H1 (cell line): ENCODE results near the gene ESPNL. TPM values are rescaled to one million over a fixed set of nuclear protein-coding genes. Genes with fewer than 3 reads are reported as not detected.

ENCODE experiments used
- CTCF ChIA-PET: fragments of 300-600 bp; sonication (Branson Sonifier 250); formaldehyde crosslinking; loops from one replicate; lab custom pipeline; 2021; ENCODE audit not compliant: partially characterized antibody; lab: Charles Lee
- POLR2A ChIA-PET: fragments of 300-600 bp; sonication (Branson Sonifier 250); formaldehyde crosslinking; loops from one replicate; lab custom pipeline; 2021; ENCODE audit warnings: inconsistent platforms; ENCODE audit not compliant: partially characterized antibody; lab: Charles Lee
- DNase-seq, 2 experiments: peaks; one replicate each; pipeline versions ENCODE4 v3.0.0 to v3.0.0-alpha.2; 2010 to 2022; ENCODE audit warnings: low spot score in 2 of 2, low read depth in 1 of 2, mixed read lengths in 1 of 2
- FAIRE-seq: peaks from 2 replicates; lab custom pipeline; 2011; peaks lifted over from hg19 to GRCh38; lab: Jason Lieb, UNC
- H2AFZ ChIP-seq: 2 replicates; pipeline ENCODE4 v1.8.1; 2012; ENCODE audit warnings: low read length, inconsistent platforms
- H2AK5ac ChIP-seq: 2 replicates; pipeline ENCODE4 v1.6.1; 2013; ENCODE audit warnings: low read depth, low read length
- H2BK120ac ChIP-seq: replicated peaks from 2 replicates; pipeline ENCODE3; 2013; ENCODE audit warnings: low read depth, low read length, inconsistent platforms
- H2BK12ac ChIP-seq: 2 replicates; pipeline ENCODE4 v1.6.1; 2013; ENCODE audit warnings: low read depth, low read length
- H2BK15ac ChIP-seq: 2 replicates; pipeline ENCODE4 v1.6.1; 2013; ENCODE audit warnings: low read length
- H2BK20ac ChIP-seq: 2 replicates; pipeline ENCODE4 v1.6.1; 2013; ENCODE audit warnings: low read length
- H2BK5ac ChIP-seq: 2 replicates; pipeline ENCODE4 v1.6.1; 2013; ENCODE audit warnings: low read depth, low read length
- H3K14ac ChIP-seq: 2 replicates; pipeline ENCODE4 v1.6.1; 2013; ENCODE audit warnings: inconsistent platforms; ENCODE audit not compliant: insufficient read length
- H3K18ac ChIP-seq: 2 replicates; pipeline ENCODE4 v1.6.1; 2013; ENCODE audit warnings: low read length; ENCODE audit errors: extremely low read depth
- H3K23ac ChIP-seq: 2 replicates; pipeline ENCODE4 v1.6.1; 2013; ENCODE audit warnings: inconsistent platforms; ENCODE audit not compliant: insufficient read length
- H3K23me2 ChIP-seq: 2 replicates; pipeline ENCODE4 v1.6.1; 2013; ENCODE audit warnings: low read depth, low read length
- H3K27ac ChIP-seq: 2 replicates; pipeline ENCODE4 v1.6.1; 2011; ENCODE audit warnings: low read depth, low read length, inconsistent platforms
- H3K27me3 ChIP-seq, 4 experiments: replicated peaks in 1 of 4; 1 replicate in 1 of 4; 2 replicates in 3 of 4; pipeline versions ENCODE4 v1.6.1 to v1.8.1; 2011 to 2013; ENCODE audit warnings: low read length in 3 of 4, mild to moderate bottlenecking in 3 of 4, inconsistent platforms in 2 of 4, mixed read lengths in 2 of 4, moderate library complexity in 1 of 4; ENCODE audit not compliant: control insufficient read depth in 3 of 4, insufficient read depth in 3 of 4; ENCODE audit errors: extremely low read depth in 1 of 4
- H3K36me3 ChIP-seq, 4 experiments: 2 replicates each; pipeline versions ENCODE4 v1.6.1 to v1.8.1; 2011 to 2013; ENCODE audit warnings: mild to moderate bottlenecking in 4 of 4, low read length in 3 of 4, moderate library complexity in 2 of 4, control low read depth in 1 of 4, inconsistent platforms in 1 of 4; ENCODE audit not compliant: insufficient read depth in 4 of 4, control insufficient read depth in 2 of 4
- H3K4ac ChIP-seq: replicated peaks from 2 replicates; pipeline ENCODE3; 2013; ENCODE audit warnings: low read length, low read depth, mixed read lengths, inconsistent platforms; ENCODE audit not compliant: insufficient read length
- H3K4me1 ChIP-seq, 4 experiments: replicated peaks in 1 of 4; 1 replicate in 1 of 4; 2 replicates in 3 of 4; pipeline versions ENCODE4 v1.6.1 to v1.8.1; 2011 to 2013; ENCODE audit warnings: low read length in 3 of 4, inconsistent platforms in 2 of 4, mixed read lengths in 1 of 4; ENCODE audit not compliant: insufficient read depth in 4 of 4, control insufficient read depth in 3 of 4
- H3K4me2 ChIP-seq, 2 experiments: 2 replicates each; pipeline versions ENCODE4 v1.6.1 to v1.8.1; 2011 to 2013; ENCODE audit warnings: low read depth in 2 of 2, low read length in 2 of 2, control low read depth in 1 of 2, inconsistent platforms in 1 of 2, mild to moderate bottlenecking in 1 of 2; ENCODE audit not compliant: insufficient read depth in 1 of 2
- H3K4me3 ChIP-seq, 4 experiments: fragments of 200-600, 300-600 bp in 1 of 4; sonication (generic), shearing (Covaris generic), sonication (Bioruptor Twin) in 1 of 4; 2 replicates each; pipeline versions ENCODE4 v1.5.1 to v1.8.1; 2011 to 2016; ENCODE audit warnings: low read length in 4 of 4, low read depth in 3 of 4, control low read depth in 2 of 4, inconsistent platforms in 2 of 4, mild to moderate bottlenecking in 2 of 4, mixed read lengths in 1 of 4, moderate library complexity in 1 of 4; ENCODE audit not compliant: insufficient read depth in 2 of 4; ENCODE audit errors: extremely low read depth in 1 of 4
- H3K56ac ChIP-seq: replicated peaks from 2 replicates; pipeline ENCODE3; 2013; ENCODE audit warnings: low read depth, mild to moderate bottlenecking, mixed read lengths, low read length, inconsistent platforms; ENCODE audit not compliant: insufficient read length
- H3K79me1 ChIP-seq: 2 replicates; pipeline ENCODE4 v1.6.1; 2013; ENCODE audit warnings: low read depth, low read length, control low read depth
- H3K79me2 ChIP-seq, 2 experiments: 2 replicates each; pipeline versions ENCODE4 v1.6.1 to v1.8.1; 2012 to 2013; ENCODE audit warnings: low read length in 2 of 2, mild to moderate bottlenecking in 2 of 2, inconsistent platforms in 1 of 2; ENCODE audit not compliant: insufficient read depth in 2 of 2, control insufficient read depth in 1 of 2
- H3K9ac ChIP-seq, 4 experiments: replicated peaks in 1 of 4; 1 replicate in 1 of 4; 2 replicates in 3 of 4; pipeline versions ENCODE4 v1.6.1 to v1.8.1; 2011 to 2013; ENCODE audit warnings: low read depth in 3 of 4, low read length in 3 of 4, control low read depth in 2 of 4, mild to moderate bottlenecking in 2 of 4, moderate library complexity in 2 of 4, inconsistent platforms in 1 of 4; ENCODE audit errors: extremely low read depth in 1 of 4
- H3K9me3 ChIP-seq, 2 experiments: 2 replicates each; pipeline versions ENCODE4 v1.6.1 to v1.8.1; 2012 to 2013; ENCODE audit warnings: mild to moderate bottlenecking in 2 of 2, moderate library complexity in 2 of 2, control low read depth in 1 of 2, inconsistent platforms in 1 of 2, low read depth in 1 of 2, low read length in 1 of 2, mixed read lengths in 1 of 2; ENCODE audit not compliant: insufficient read depth in 2 of 2
- H4K20me1 ChIP-seq, 2 experiments: replicated peaks in 1 of 2; 2 replicates each; pipeline versions ENCODE3 to v1.8.1; 2011 to 2013; ENCODE audit warnings: inconsistent platforms in 2 of 2, low read length in 2 of 2, mild to moderate bottlenecking in 1 of 2; ENCODE audit not compliant: insufficient read depth in 2 of 2, control insufficient read depth in 1 of 2
- H4K5ac ChIP-seq: 2 replicates; pipeline ENCODE4 v1.6.1; 2013; ENCODE audit warnings: low read length, low read depth, mixed read lengths, inconsistent platforms; ENCODE audit not compliant: insufficient read length
- H4K8ac ChIP-seq: 2 replicates; pipeline ENCODE4 v1.8.0; 2013; ENCODE audit warnings: mild to moderate bottlenecking, moderate library complexity, low read length, inconsistent platforms; ENCODE audit not compliant: insufficient read depth; ENCODE audit errors: extremely low read depth
- H4K91ac ChIP-seq: replicated peaks from 2 replicates; pipeline ENCODE3; 2013; ENCODE audit warnings: low read length, mixed read lengths, inconsistent platforms; ENCODE audit not compliant: insufficient read length
- BACH1 ChIP-seq: IDR thresholded peaks from 2 replicates; pipeline ENCODE4 v1.6.1; 2012; ENCODE audit warnings: low read length, improper control_type of control experiment
- BRCA1 ChIP-seq: IDR thresholded peaks from 2 replicates; pipeline ENCODE4 v1.6.1; 2012; ENCODE audit warnings: low read depth, low read length, improper control_type of control experiment
- E2F6 ChIP-seq: IDR thresholded peaks from 2 replicates; pipeline ENCODE4 v1.6.1; 2012; ENCODE audit warnings: inconsistent platforms
- POLR2AphosphoS5 ChIP-seq: IDR thresholded peaks from 2 replicates; pipeline ENCODE4 v1.6.1; 2011; ENCODE audit warnings: low read depth, low read length
- SIN3A ChIP-seq, 2 experiments: IDR thresholded peaks in 1 of 2; conservative IDR thresholded peaks in 1 of 2; 2 replicates each; pipeline ENCODE4 v1.6.1; 2011 to 2012; ENCODE audit warnings: low read length in 2 of 2, improper control_type of control experiment in 1 of 2, low read depth in 1 of 2, mild to moderate bottlenecking in 1 of 2
- TAF7 ChIP-seq: optimal IDR thresholded peaks from 2 replicates; pipeline ENCODE3; 2011; ENCODE audit warnings: low read depth, mild to moderate bottlenecking, inconsistent platforms, low read length, moderate library complexity, borderline replicate concordance
- WGBS, 2 experiments: shearing (Covaris generic) in 1 of 2; methylation state at CpG; one replicate each; pipeline versions ENCODE4 v1.1.6 to v1.1.7; 2013 to 2015; ENCODE audit warnings: low lambda C conversion rate in 2 of 2, mixed read lengths in 2 of 2, inconsistent platforms in 1 of 2, low coverage in 1 of 2, missing lambda C conversion rate in 1 of 2; ENCODE audit not compliant: insufficient replicate concordance in 2 of 2, insufficient coverage in 1 of 2, insufficient read length in 1 of 2; ENCODE audit errors: extremely low coverage in 1 of 2, missing lambda C conversion rate in 1 of 2; 5-methylcytosine and 5-hydroxymethylcytosine counted together
- polyA plus RNA-seq, 7 experiments: library from polyadenylated mRNA; depleted of rRNA in 3 of 7; stranded (reverse) in 5 of 7; unstranded in 2 of 7; fragments of >200 nt in 5 of 7; fragments of 200-250 nt in 2 of 7; gene quantifications; 1 replicate in 5 of 7; 2 replicates in 1 of 7; 4 replicates in 1 of 7; pipeline versions ENCODE4 v1.2.1 to v1.2.3, GENCODE V29; 2011 to 2013; ENCODE audit warnings: missing spikeins in 2 of 7, mixed read lengths in 2 of 7
- total RNA-seq: library from RNA; stranded (reverse); fragmentation: NEBNext Ultra II Directional; extraction: Animal tissue kit (Norgen Biotek cat#: 25700); gene quantifications from 2 replicates; pipeline ENCODE4 v1.2.1, GENCODE V29; 2021

ESPNL gene
- total and polyA plus RNA-seq, 2 of the 8 experiments (the other 6 are each of a cell fraction or from before 2014, with no cell fraction given): 0.68 to 1.3 TPM

GRCh38 chr2:238155761-238156694 lies 55.9 kb downstream of the ESPNL start:
- CTCF ChIA-PET: interaction anchor here (0.9 to 6.4 kb wide), 2 partner anchors 15 to 234 kb away, joined by 4 to 72 read pairs; partner anchors contain the start of gene KLHL30
- peaks cover 2 to 35% (median 22%) of the 10 kb centered on the region in 4 experiments for H3K27me3 ChIP-seq
- TF ChIP-seq E2F6 (no peak), BACH1 (no peak), TAF7 (no peak), BRCA1 (no peak), SIN3A (conservative IDR thresholded peaks at IDR 0.05 in 1 of 2, IDR thresholded peaks at IDR 0.05 in 1 of 2; ENCODE audit: low read depth in 1 of 2, low read length in 2 of 2) (no peak), POLR2AphosphoS5 (no peak)
- TF ChIP-seq, all 59 proteins: peak for 0
- H3K4me1 ChIP-seq: peaks cover 0 to 30% (median 11%) of the 10 kb centered on the region in 4 experiments; a peak in 6 of 7 replicates
- no peak overlapping the region for H4K91ac ChIP-seq
- H3K36me3 ChIP-seq: no peaks in the 10 kb centered on the region
- no peaks in the 10 kb centered on the region for H3K9me3 ChIP-seq
- no peak overlapping the region for H3K4ac ChIP-seq
- no peak overlapping the region for H2BK12ac ChIP-seq
- H3K9ac ChIP-seq: no peak overlapping the region; a peak in 1 of 7 replicates
- no peak overlapping the region for H3K18ac ChIP-seq
- H4K5ac ChIP-seq: no peak overlapping the region
- POLR2A ChIA-PET: interaction anchor here (1.0 kb wide), 1 partner anchor 84 kb away, joined by 3 read pairs; the partner anchor contains the start of gene HES6
- H3K23me2 ChIP-seq: peaks cover 9% of the 10 kb centered on the region; the same call in 1 of the 2 replicates
- no peak overlapping the region for H2BK120ac ChIP-seq
- H2AK5ac ChIP-seq: no peak overlapping the region
- WGBS, 2 experiments: 85% methylated on average over 18 of the region's 18 CpGs; no CpG with 5 or more reads in 1 of the 2 experiments
- H3K79me1 ChIP-seq: no peaks in the 10 kb centered on the region
- FAIRE-seq (no peak), DNase-seq (no peak)
- H3K56ac ChIP-seq: no peak overlapping the region
- H2BK20ac ChIP-seq: no peak overlapping the region
- no peak overlapping the region for H3K4me3 ChIP-seq
- H2BK15ac ChIP-seq: no peak overlapping the region
- no peak overlapping the region for H2AFZ ChIP-seq
- no peaks in the 10 kb centered on the region for H3K79me2 ChIP-seq
- no peak overlapping the region for H2BK5ac ChIP-seq
- H4K20me1 ChIP-seq: peaks cover 0 to 1% of the 10 kb centered on the region in 2 experiments
- H3K14ac ChIP-seq: no peak overlapping the region
- H3K27ac ChIP-seq: no peak overlapping the region
- H3K4me2 ChIP-seq: no peak overlapping the region
- H3K23ac ChIP-seq: no peak overlapping the region
- H4K8ac ChIP-seq: no peak overlapping the region
